Measurements from ENCODE around the gene CHST3.
"Not testable (repeated sequence)": the region's sequence is repeated elsewhere in the genome, so short reads cannot be mapped to it uniquely, and the experiment has no call there.

Gene CHST3

GRCh38 chr10:71974489-71975021 is 10.4 kb downstream of the CHST3 start:
- DNase-seq, result no peak

- no peak for DNase-seq
These were observed 11.1 kb downstream of the CHST3 start for GRCh38 chr10:71975087-71975870.

GRCh38 chr10:71975871-71976725 is 11.9 kb downstream of the CHST3 start:
- DNase-seq, result no peak

DNA sequence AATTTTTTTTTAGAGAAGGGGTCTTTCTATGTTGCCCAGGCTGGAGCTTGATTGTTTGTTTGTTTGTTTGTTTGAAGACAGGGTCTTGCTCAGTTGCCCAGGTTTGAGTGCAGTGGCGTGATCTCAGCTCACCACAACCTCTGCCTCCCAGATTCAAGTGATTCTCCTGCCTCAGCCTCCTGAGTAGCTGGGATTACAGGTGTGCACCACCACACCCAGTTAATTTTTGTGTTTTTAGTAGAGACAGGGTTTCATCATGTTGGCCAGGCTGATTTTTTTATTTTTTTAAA is 13.4 kb downstream of the CHST3 start:
- DNase-seq, result not testable (repeated sequence)

DNA sequence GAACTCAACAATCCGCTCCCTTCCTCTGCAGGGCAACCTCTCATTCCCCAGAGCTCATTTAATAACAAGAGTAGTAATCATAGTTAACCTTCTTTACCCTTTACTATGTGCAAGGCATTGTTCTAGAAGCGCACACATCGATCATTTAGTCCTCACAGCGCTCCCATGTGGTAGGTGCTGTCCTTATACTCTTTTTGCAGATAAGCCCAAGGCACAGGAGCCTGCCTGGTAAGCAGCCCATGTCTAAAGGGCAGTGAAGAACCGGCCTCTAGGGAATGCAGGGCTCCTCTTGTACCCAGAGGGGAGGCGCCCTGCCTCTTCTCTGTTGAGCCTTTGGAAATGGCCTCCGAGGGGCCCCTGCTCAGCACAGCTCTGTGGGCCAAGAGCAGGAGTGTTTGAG is 14.3 kb downstream of the CHST3 start:
- DNase-seq, result no peak

DNA sequence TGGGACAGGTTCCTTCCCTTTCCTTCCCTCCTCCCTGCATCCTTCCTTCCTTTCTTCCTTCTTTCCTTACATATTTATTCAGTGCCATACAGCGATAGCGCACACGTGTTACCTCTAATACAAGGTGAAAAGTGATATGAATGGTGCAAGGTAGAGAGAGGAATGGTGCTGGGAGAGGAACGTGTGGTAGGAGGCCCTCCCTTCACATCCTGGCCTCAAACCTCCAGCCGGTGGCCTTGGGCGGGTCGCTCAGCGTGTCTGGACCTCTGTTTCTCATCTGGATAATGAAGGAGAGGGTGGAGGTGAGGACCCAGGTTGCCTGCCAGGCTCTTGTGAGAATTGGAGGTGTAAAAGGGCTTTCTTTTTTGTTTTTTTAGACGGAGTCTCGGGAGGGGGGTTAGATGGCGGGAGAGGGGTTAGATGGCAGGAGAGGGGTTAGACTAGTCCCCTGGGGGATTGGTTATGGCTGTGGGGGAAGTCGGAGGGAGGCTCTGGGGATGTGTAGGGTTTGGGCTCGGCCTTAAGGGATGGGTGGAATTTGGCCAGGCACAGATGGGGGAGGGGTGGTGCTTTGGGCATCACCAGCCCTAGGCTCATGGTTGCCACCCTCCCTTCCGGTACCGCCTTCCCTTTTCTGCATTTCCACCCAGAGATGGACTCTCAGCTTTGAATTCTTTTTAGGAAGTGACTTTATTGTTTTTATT is 14.9 kb downstream of the CHST3 start:
- no peak for DNase-seq

DNA sequence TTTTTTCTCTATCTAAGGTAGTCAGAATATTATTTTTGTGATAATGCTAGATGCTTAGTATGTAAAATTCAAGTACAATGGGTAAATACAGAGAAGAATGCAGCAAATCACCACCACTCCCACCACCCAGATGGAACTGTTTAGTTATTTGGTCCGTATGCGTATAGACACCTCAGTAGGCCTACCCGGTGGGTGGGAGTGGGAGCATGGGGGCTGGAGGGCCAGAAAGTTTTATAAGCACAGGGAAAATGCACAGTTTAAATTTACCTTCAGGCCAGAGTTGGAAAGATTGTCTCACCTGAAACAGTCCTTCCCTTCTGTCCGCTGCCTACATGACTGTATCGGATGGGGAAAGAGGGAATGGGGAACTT is 15.5 kb downstream of the CHST3 start:
- no peak for DNase-seq

DNA sequence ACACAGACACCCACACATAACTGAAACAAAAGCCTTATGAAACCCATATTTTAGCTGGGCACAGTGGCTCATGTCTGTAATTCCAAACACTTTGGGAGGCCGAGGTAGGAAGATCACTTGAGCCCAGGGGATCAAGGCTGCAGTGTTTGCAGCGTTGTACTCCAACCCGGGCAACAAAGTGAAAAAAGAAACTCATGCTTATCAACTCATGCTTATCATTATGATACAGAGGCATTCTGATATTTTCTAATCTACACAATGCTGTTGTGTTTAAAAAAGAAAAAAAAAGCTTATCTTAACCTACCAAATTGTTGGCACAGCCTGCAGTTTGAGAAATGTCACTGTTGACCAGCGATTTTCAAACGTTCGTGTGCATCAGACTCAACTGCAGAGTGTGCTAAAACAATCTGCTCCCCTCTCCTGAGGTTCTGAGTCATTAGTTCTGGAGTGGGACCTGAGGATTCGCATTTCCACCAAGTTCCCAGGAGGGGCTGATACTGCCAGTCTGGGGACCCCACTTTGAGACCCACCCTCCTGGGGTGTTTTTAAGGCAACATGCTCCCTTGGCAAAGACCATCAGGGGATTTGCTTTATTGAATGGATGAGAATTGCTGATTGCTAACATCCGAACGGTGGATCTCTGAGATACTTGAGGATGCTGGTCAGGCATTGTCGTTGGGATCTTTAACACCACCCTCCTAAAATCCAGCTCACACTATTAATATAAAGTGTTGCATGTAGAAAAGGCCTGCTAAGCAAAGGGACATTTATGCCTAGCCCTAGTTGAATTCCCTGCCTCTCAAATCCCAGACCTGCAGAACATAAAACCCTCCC is 16.2 kb downstream of the CHST3 start:
- DNase-seq, result no peak

GRCh38 chr10:71981015-71981875 is 17.1 kb downstream of the CHST3 start:
- no peak for DNase-seq

DNA sequence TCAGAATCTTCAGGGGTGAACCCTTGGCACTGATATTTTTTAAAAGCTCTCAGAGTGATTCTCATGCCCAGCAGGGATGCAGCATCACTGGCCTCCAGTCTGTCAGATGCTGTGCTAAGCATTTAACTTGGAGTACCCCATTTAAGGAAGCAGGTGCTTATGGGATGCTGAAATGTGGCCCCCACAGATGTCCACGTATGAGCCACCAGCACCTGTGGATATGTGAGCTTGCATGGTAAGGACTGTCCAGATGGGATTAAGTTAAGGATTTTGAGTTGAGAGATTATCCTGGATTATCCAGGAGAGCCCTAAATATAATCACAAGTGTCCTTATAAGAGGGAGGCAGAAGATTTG is 17.7 kb downstream of the CHST3 start:
- no peak for DNase-seq

DNA sequence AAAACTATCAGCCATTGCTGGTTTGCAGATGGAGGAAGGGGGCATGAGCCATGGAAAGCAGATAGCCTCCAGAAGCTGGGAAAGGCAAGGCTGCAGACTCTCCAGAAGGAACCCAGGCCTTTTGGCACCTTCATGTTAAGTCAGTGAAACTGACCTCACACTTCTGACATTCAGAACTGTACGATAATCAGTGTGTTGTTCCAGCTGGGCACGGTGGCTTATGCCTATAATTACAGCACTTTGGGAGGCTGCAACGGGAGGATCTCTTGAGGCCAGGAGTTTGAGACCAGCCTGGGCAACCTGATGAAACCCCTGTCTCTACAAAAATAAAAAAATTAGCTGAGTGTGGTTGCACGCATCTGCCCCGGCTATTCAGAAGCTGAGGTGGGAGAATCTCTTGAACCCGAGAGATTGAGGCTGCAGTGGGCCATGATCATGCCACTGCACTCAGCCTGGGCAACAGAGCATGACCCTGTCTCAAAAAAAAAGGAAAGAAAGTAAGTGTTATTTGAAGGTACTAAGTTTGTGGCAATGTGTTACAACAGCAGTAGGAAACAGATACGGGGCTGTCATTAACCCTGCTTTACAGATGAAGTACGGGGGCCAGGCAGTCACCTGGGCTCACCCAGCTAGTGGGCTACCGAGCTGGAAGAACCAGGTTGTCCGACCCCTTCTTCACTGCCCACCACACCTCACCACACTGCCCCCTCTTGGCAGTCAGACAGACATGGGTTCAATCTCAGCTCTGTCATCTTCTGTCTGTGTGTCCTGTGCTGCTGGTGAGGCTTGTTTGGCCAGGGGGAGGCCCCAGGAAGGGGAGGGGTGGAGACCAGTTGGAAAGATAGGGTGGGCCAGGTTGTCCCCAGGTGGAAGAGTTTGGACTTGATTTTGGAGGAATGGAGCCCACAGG is 18.3 kb downstream of the CHST3 start:
- DNase-seq, result no peak

- no peak for DNase-seq
These were observed 20.1 kb downstream of the CHST3 start for GRCh38 chr10:71984126-71984808.

- DNase-seq, result no peak
These were observed 20.7 kb downstream of the CHST3 start for GRCh38 chr10:71984809-71985388.

- DNase-seq, result no peak
These were observed 21.5 kb downstream of the CHST3 start for GRCh38 chr10:71985542-71986250.

DNA sequence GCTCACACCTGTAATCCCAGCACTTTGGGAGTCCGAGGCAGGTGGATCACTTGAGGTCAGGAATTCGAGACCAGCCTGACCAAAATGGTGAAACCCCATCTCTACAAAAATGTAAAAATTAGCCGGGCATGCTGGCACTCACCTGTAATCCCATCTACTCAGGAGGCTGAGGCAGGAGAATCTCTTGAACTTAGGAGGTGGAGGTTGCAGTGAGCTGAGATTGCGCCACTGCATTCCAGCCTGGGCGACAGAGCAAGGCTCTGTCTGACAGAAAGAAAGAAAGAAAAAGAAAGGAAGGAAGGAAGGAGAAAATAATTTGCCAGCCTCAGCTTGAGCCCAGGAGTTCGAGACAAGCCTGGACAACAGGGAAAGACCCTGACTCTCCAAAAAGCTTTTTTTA is 24.7 kb downstream of the CHST3 start:
- not testable (repeated sequence) for DNase-seq

DNA sequence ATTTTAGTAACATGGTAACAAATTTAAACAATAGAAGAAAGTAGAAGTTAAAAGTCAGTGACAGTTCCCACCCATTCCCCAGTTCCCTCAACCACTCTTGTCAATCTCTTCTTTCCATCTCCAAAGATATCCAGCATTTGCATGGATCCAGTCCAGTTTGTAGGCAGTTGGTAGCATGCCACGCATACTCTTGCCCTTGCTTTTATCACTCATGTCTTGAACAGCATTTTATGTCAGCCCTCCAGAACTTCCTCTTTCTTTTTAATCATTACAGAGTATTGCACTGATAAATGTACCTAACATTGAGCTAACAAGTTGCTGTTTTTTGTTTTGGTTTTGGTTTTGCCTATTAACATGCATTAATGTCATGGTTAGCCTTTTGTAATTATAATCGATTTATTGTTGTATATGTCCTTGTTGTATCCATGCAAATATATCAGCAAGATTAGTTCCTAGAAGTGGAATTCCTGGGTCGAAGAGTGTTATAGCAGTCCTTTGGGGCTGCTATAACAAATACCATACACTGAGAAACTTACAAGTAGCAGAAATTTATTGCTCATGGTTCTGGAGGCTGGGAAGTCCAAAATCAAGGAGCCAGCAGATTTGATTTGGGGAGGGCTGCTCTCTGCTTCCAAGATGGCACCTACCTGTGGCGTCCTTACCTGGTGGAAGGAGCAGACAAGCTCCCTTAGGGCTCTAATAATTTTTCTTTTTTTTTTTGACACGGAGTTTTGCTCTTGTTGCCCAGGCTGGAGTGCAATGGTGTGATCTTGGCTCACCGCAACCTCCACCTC is 25.7 kb downstream of the CHST3 start:
- DNase-seq, result no peak

- DNase-seq, result no peak
These were observed 26.6 kb downstream of the CHST3 start for GRCh38 chr10:71990706-71991269.

GRCh38 chr10:71995449-71995848 is 31.3 kb downstream of the CHST3 start:
- no peak for DNase-seq

Data from T-helper 9 cell (primary cell).